H1 (cell line): ENCODE measurements around the gene TDRD15. TPM values are rescaled to one million over a fixed set of nuclear protein-coding genes. Genes with fewer than 3 reads are reported as not detected.
"Not testable (repeated sequence)": the region's sequence is repeated elsewhere in the genome, so short reads cannot be mapped to it uniquely, and the experiment has no call there.

Experiments
- CTCF ChIA-PET: fragments of 300-600 bp; sonication (Branson Sonifier 250); formaldehyde crosslinking; loops from one replicate; lab custom pipeline; 2021; ENCODE audit not compliant: partially characterized antibody; lab: Charles Lee
- POLR2A ChIA-PET: fragments of 300-600 bp; sonication (Branson Sonifier 250); formaldehyde crosslinking; loops from one replicate; lab custom pipeline; 2021; ENCODE audit warnings: inconsistent platforms; ENCODE audit not compliant: partially characterized antibody; lab: Charles Lee
- DNase-seq, 2 experiments: peaks; one replicate each; pipeline versions ENCODE4 v3.0.0 to v3.0.0-alpha.2; 2010 to 2022; ENCODE audit warnings: low spot score in 2 of 2, low read depth in 1 of 2, mixed read lengths in 1 of 2
- FAIRE-seq: peaks from 2 replicates; lab custom pipeline; 2011; peaks lifted over from hg19 to GRCh38; lab: Jason Lieb, UNC
- H2AFZ ChIP-seq: 2 replicates; pipeline ENCODE4 v1.8.1; 2012; ENCODE audit warnings: low read length, inconsistent platforms
- H2AK5ac ChIP-seq: 2 replicates; pipeline ENCODE4 v1.6.1; 2013; ENCODE audit warnings: low read depth, low read length
- H2BK120ac ChIP-seq: replicated peaks from 2 replicates; pipeline ENCODE3; 2013; ENCODE audit warnings: low read depth, low read length, inconsistent platforms
- H2BK12ac ChIP-seq: 2 replicates; pipeline ENCODE4 v1.6.1; 2013; ENCODE audit warnings: low read depth, low read length
- H2BK15ac ChIP-seq: 2 replicates; pipeline ENCODE4 v1.6.1; 2013; ENCODE audit warnings: low read length
- H2BK20ac ChIP-seq: 2 replicates; pipeline ENCODE4 v1.6.1; 2013; ENCODE audit warnings: low read length
- H2BK5ac ChIP-seq: 2 replicates; pipeline ENCODE4 v1.6.1; 2013; ENCODE audit warnings: low read depth, low read length
- H3K14ac ChIP-seq: 2 replicates; pipeline ENCODE4 v1.6.1; 2013; ENCODE audit warnings: inconsistent platforms; ENCODE audit not compliant: insufficient read length
- H3K18ac ChIP-seq: 2 replicates; pipeline ENCODE4 v1.6.1; 2013; ENCODE audit warnings: low read length; ENCODE audit errors: extremely low read depth
- H3K23ac ChIP-seq: 2 replicates; pipeline ENCODE4 v1.6.1; 2013; ENCODE audit warnings: inconsistent platforms; ENCODE audit not compliant: insufficient read length
- H3K23me2 ChIP-seq: 2 replicates; pipeline ENCODE4 v1.6.1; 2013; ENCODE audit warnings: low read depth, low read length
- H3K27ac ChIP-seq: 2 replicates; pipeline ENCODE4 v1.6.1; 2011; ENCODE audit warnings: low read depth, low read length, inconsistent platforms
- H3K27me3 ChIP-seq, 4 experiments: replicated peaks in 1 of 4; 1 replicate in 1 of 4; 2 replicates in 3 of 4; pipeline versions ENCODE4 v1.6.1 to v1.8.1; 2011 to 2013; ENCODE audit warnings: low read length in 3 of 4, mild to moderate bottlenecking in 3 of 4, inconsistent platforms in 2 of 4, mixed read lengths in 2 of 4, moderate library complexity in 1 of 4; ENCODE audit not compliant: control insufficient read depth in 3 of 4, insufficient read depth in 3 of 4; ENCODE audit errors: extremely low read depth in 1 of 4
- H3K36me3 ChIP-seq, 4 experiments: 2 replicates each; pipeline versions ENCODE4 v1.6.1 to v1.8.1; 2011 to 2013; ENCODE audit warnings: mild to moderate bottlenecking in 4 of 4, low read length in 3 of 4, moderate library complexity in 2 of 4, control low read depth in 1 of 4, inconsistent platforms in 1 of 4; ENCODE audit not compliant: insufficient read depth in 4 of 4, control insufficient read depth in 2 of 4
- H3K4ac ChIP-seq: replicated peaks from 2 replicates; pipeline ENCODE3; 2013; ENCODE audit warnings: low read length, low read depth, mixed read lengths, inconsistent platforms; ENCODE audit not compliant: insufficient read length
- H3K4me1 ChIP-seq, 4 experiments: replicated peaks in 1 of 4; 1 replicate in 1 of 4; 2 replicates in 3 of 4; pipeline versions ENCODE4 v1.6.1 to v1.8.1; 2011 to 2013; ENCODE audit warnings: low read length in 3 of 4, inconsistent platforms in 2 of 4, mixed read lengths in 1 of 4; ENCODE audit not compliant: insufficient read depth in 4 of 4, control insufficient read depth in 3 of 4
- H3K4me2 ChIP-seq, 2 experiments: 2 replicates each; pipeline versions ENCODE4 v1.6.1 to v1.8.1; 2011 to 2013; ENCODE audit warnings: low read depth in 2 of 2, low read length in 2 of 2, control low read depth in 1 of 2, inconsistent platforms in 1 of 2, mild to moderate bottlenecking in 1 of 2; ENCODE audit not compliant: insufficient read depth in 1 of 2
- H3K4me3 ChIP-seq, 4 experiments: fragments of 200-600, 300-600 bp in 1 of 4; sonication (generic), shearing (Covaris generic), sonication (Bioruptor Twin) in 1 of 4; 2 replicates each; pipeline versions ENCODE4 v1.5.1 to v1.8.1; 2011 to 2016; ENCODE audit warnings: low read length in 4 of 4, low read depth in 3 of 4, control low read depth in 2 of 4, inconsistent platforms in 2 of 4, mild to moderate bottlenecking in 2 of 4, mixed read lengths in 1 of 4, moderate library complexity in 1 of 4; ENCODE audit not compliant: insufficient read depth in 2 of 4; ENCODE audit errors: extremely low read depth in 1 of 4
- H3K56ac ChIP-seq: replicated peaks from 2 replicates; pipeline ENCODE3; 2013; ENCODE audit warnings: low read depth, mild to moderate bottlenecking, mixed read lengths, low read length, inconsistent platforms; ENCODE audit not compliant: insufficient read length
- H3K79me1 ChIP-seq: 2 replicates; pipeline ENCODE4 v1.6.1; 2013; ENCODE audit warnings: low read depth, low read length, control low read depth
- H3K79me2 ChIP-seq, 2 experiments: 2 replicates each; pipeline versions ENCODE4 v1.6.1 to v1.8.1; 2012 to 2013; ENCODE audit warnings: low read length in 2 of 2, mild to moderate bottlenecking in 2 of 2, inconsistent platforms in 1 of 2; ENCODE audit not compliant: insufficient read depth in 2 of 2, control insufficient read depth in 1 of 2
- H3K9ac ChIP-seq, 4 experiments: replicated peaks in 1 of 4; 1 replicate in 1 of 4; 2 replicates in 3 of 4; pipeline versions ENCODE4 v1.6.1 to v1.8.1; 2011 to 2013; ENCODE audit warnings: low read depth in 3 of 4, low read length in 3 of 4, control low read depth in 2 of 4, mild to moderate bottlenecking in 2 of 4, moderate library complexity in 2 of 4, inconsistent platforms in 1 of 4; ENCODE audit errors: extremely low read depth in 1 of 4
- H3K9me3 ChIP-seq, 2 experiments: 2 replicates each; pipeline versions ENCODE4 v1.6.1 to v1.8.1; 2012 to 2013; ENCODE audit warnings: mild to moderate bottlenecking in 2 of 2, moderate library complexity in 2 of 2, control low read depth in 1 of 2, inconsistent platforms in 1 of 2, low read depth in 1 of 2, low read length in 1 of 2, mixed read lengths in 1 of 2; ENCODE audit not compliant: insufficient read depth in 2 of 2
- H4K20me1 ChIP-seq, 2 experiments: replicated peaks in 1 of 2; 2 replicates each; pipeline versions ENCODE3 to v1.8.1; 2011 to 2013; ENCODE audit warnings: inconsistent platforms in 2 of 2, low read length in 2 of 2, mild to moderate bottlenecking in 1 of 2; ENCODE audit not compliant: insufficient read depth in 2 of 2, control insufficient read depth in 1 of 2
- H4K5ac ChIP-seq: 2 replicates; pipeline ENCODE4 v1.6.1; 2013; ENCODE audit warnings: low read length, low read depth, mixed read lengths, inconsistent platforms; ENCODE audit not compliant: insufficient read length
- H4K8ac ChIP-seq: 2 replicates; pipeline ENCODE4 v1.8.0; 2013; ENCODE audit warnings: mild to moderate bottlenecking, moderate library complexity, low read length, inconsistent platforms; ENCODE audit not compliant: insufficient read depth; ENCODE audit errors: extremely low read depth
- H4K91ac ChIP-seq: replicated peaks from 2 replicates; pipeline ENCODE3; 2013; ENCODE audit warnings: low read length, mixed read lengths, inconsistent platforms; ENCODE audit not compliant: insufficient read length
- FOSL1 ChIP-seq: IDR thresholded peaks from 2 replicates; pipeline ENCODE4 v1.6.1; 2011; ENCODE audit warnings: mild to moderate bottlenecking, low read depth, low read length, moderate library complexity; ENCODE audit not compliant: insufficient read depth
- GABPA ChIP-seq: IDR thresholded peaks from 2 replicates; pipeline ENCODE4 v1.6.1; 2011; ENCODE audit warnings: mild to moderate bottlenecking, low read length, moderate library complexity, borderline replicate concordance; ENCODE audit not compliant: insufficient read depth
- KDM4A ChIP-seq: IDR thresholded peaks from one replicate; pipeline ENCODE4 v1.7.1; 2012; ENCODE audit warnings: low read depth, mild to moderate bottlenecking, moderate library complexity, low read length, inconsistent platforms; ENCODE audit not compliant: severe bottlenecking
- PHF8 ChIP-seq: fragments of 200-600 bp; sonication (generic); conservative IDR thresholded peaks from 2 replicates; pipeline ENCODE4 v1.7.1; 2012; ENCODE audit warnings: low read depth, mild to moderate bottlenecking, inconsistent platforms, low read length, moderate library complexity
- RXRA ChIP-seq: IDR thresholded peaks from 2 replicates; pipeline ENCODE4 v1.6.1; 2011; ENCODE audit warnings: low read depth, mild to moderate bottlenecking, low read length, moderate library complexity; ENCODE audit not compliant: insufficient read depth
- SIX5 ChIP-seq: IDR thresholded peaks from 2 replicates; pipeline ENCODE4 v1.6.1; 2011; ENCODE audit warnings: mild to moderate bottlenecking, low read depth, low read length
- SP2 ChIP-seq: IDR thresholded peaks from 2 replicates; pipeline ENCODE4 v1.6.1; 2012; ENCODE audit warnings: mild to moderate bottlenecking, low read length, inconsistent platforms
- SUZ12 ChIP-seq: fragments of 200-600 bp; sonication (generic); IDR thresholded peaks from 2 replicates; pipeline ENCODE4 v1.6.1; 2012; ENCODE audit warnings: mild to moderate bottlenecking, inconsistent platforms, low read length, moderate library complexity, mixed read lengths
- TEAD4 ChIP-seq: IDR thresholded peaks from 2 replicates; pipeline ENCODE4 v1.6.1; 2012; ENCODE audit warnings: low read depth, low read length, inconsistent platforms, mixed read lengths
- WGBS, 2 experiments: shearing (Covaris generic) in 1 of 2; methylation state at CpG; one replicate each; pipeline versions ENCODE4 v1.1.6 to v1.1.7; 2013 to 2015; ENCODE audit warnings: low lambda C conversion rate in 2 of 2, mixed read lengths in 2 of 2, inconsistent platforms in 1 of 2, low coverage in 1 of 2, missing lambda C conversion rate in 1 of 2; ENCODE audit not compliant: insufficient replicate concordance in 2 of 2, insufficient coverage in 1 of 2, insufficient read length in 1 of 2; ENCODE audit errors: extremely low coverage in 1 of 2, missing lambda C conversion rate in 1 of 2; 5-methylcytosine and 5-hydroxymethylcytosine counted together
- polyA plus RNA-seq, 7 experiments: library from polyadenylated mRNA; depleted of rRNA in 3 of 7; stranded (reverse) in 5 of 7; unstranded in 2 of 7; fragments of >200 nt in 5 of 7; fragments of 200-250 nt in 2 of 7; gene quantifications; 1 replicate in 5 of 7; 2 replicates in 1 of 7; 4 replicates in 1 of 7; pipeline versions ENCODE4 v1.2.1 to v1.2.3, GENCODE V29; 2011 to 2013; ENCODE audit warnings: missing spikeins in 2 of 7, mixed read lengths in 2 of 7
- total RNA-seq: library from RNA; stranded (reverse); fragmentation: NEBNext Ultra II Directional; extraction: Animal tissue kit (Norgen Biotek cat#: 25700); gene quantifications from 2 replicates; pipeline ENCODE4 v1.2.1, GENCODE V29; 2021

Gene TDRD15
- total and polyA plus RNA-seq, 2 of the 8 experiments (the other 6 are each of a cell fraction or from before 2014, with no cell fraction given) = not detected

- TF ChIP-seq KDM4A (no peak), PHF8 (no peak), SIX5 (no peak), SP2 (no peak), GABPA (no peak), FOSL1 (no peak), TEAD4 (no peak), SUZ12 (no peak), RXRA (no peak)
- TF ChIP-seq, all 59 proteins: peak for 0
These were observed 24.4 kb upstream of the TDRD15 start (continued) for GRCh38 chr2:21099281-21099907.

- POLR2A ChIA-PET, H4K5ac ChIP-seq, H2AFZ ChIP-seq, H3K9me3 ChIP-seq, H3K18ac ChIP-seq, H3K27me3 ChIP-seq, H3K4me1 ChIP-seq, H3K4me2 ChIP-seq, FAIRE-seq, H3K4me3 ChIP-seq, H2BK20ac ChIP-seq, H3K14ac ChIP-seq, H4K8ac ChIP-seq, H3K23ac ChIP-seq, DNase-seq, H3K23me2 ChIP-seq, H3K4ac ChIP-seq, H2BK5ac ChIP-seq, H3K79me2 ChIP-seq, H3K79me1 ChIP-seq, H4K20me1 ChIP-seq, H2BK15ac ChIP-seq, H3K56ac ChIP-seq, H2BK120ac ChIP-seq, H2BK12ac ChIP-seq, H2AK5ac ChIP-seq, H3K36me3 ChIP-seq, H3K9ac ChIP-seq, H4K91ac ChIP-seq, H3K27ac ChIP-seq: not testable (repeated sequence)
- CTCF ChIA-PET = interaction anchor here (2.3 kb wide), 1 partner anchor 59 kb away, joined by 6 read pairs; no protein-coding TSS in a partner anchor
- WGBS, 2 experiments = 92% methylated on average over 20 of the region's 34 CpGs; no CpG with 5 or more reads in 1 of the 2 experiments
These were observed 22.1 kb upstream of the TDRD15 start for GRCh38 chr2:21101514-21102155.
